Measurements from ENCODE around the gene SLC1A5. TPM values are rescaled to one million over a fixed set of nuclear protein-coding genes. Genes with fewer than 3 reads are reported as not detected.
A peak's percentile ranks its signal among the peaks of the same experiment; 100 is the strongest.
"Not testable (repeated sequence)": the region's sequence is repeated elsewhere in the genome, so short reads cannot be mapped to it uniquely, and the experiment has no call there.

Gene SLC1A5
- total RNA-seq, 2 donors from 2014 or later: 84.3 to 169 TPM

DNA sequence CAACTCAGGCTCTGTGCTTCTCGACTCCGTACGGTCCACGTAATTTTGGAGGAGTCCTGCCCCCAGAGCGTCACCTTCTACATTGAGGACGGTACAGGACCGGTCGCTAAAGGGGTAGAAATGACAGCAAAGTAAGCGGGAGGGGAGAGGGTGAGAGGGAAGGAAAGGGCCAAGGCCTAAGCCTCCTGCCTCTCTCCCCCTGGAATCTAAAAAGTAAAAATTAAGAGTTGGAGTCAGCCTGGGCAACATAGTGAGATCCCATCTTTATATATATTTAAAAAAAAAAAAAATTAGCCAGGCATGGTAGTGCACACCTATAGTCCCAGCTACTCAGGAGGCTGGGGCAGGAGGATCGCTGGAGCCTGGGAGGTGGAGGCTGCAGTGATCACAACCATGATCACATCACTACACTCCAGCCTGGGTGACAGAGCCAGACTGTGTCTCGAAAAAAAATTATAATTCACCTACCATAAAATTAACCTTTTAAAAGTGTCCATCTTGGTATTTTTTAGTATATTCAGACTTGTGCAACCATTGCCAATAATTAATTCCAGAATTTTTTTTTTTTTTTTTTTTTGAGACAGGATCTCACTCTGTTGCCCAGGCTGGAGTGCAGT is 12.6 kb downstream of the SLC1A5 start:
- TF ChIP-seq, protein P1, sequence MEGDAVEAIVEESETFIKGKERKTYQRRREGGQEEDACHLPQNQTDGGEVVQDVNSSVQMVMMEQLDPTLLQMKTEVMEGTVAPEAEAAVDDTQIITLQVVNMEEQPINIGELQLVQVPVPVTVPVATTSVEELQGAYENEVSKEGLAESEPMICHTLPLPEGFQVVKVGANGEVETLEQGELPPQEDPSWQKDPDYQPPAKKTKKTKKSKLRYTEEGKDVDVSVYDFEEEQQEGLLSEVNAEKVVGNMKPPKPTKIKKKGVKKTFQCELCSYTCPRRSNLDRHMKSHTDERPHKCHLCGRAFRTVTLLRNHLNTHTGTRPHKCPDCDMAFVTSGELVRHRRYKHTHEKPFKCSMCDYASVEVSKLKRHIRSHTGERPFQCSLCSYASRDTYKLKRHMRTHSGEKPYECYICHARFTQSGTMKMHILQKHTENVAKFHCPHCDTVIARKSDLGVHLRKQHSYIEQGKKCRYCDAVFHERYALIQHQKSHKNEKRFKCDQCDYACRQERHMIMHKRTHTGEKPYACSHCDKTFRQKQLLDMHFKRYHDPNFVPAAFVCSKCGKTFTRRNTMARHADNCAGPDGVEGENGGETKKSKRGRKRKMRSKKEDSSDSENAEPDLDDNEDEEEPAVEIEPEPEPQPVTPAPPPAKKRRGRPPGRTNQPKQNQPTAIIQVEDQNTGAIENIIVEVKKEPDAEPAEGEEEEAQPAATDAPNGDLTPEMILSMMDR (IDR thresholded peaks at IDR 0.05): no peak
- intact Hi-C loops (cut with DNase I): no loop called here
- no peaks in the 10 kb centered on the region for H3K27me3 ChIP-seq

DNA sequence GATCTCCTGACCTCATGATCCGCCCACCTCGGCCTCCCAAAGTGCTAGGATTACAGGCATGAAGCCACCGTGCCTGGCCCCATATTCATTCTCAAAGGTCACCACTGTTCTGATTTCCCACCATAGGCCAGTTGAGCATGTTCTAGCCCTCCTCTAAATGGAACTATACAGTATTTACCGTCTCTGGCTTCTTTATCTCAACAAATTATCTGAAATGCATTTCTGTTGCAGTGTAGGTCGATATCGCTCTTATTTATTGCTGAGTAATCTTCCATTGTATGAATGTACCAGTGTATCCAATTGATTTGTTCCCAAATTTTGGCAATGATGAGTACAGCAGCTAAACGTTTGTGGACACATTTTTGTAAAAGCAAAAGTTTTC is 15.4 kb downstream of the SLC1A5 start:
- H3K27me3 ChIP-seq: no peaks in the 10 kb centered on the region
- TF ChIP-seq, protein P1 (IDR thresholded peaks at IDR 0.05): no peak
- peaks cover 10% of the 10 kb centered on the region for H3K36me3 ChIP-seq
- no peak overlapping the region for H3K9ac ChIP-seq (ENCODE audit: low read depth in 2 of 2, low read length in 2 of 2)
- DNase-seq: no peak
- intact Hi-C loops (cut with DNase I): no loop called here
- H3K4me1 ChIP-seq: no peaks in the 10 kb centered on the region
- H3K9me3 ChIP-seq: no peaks in the 10 kb centered on the region
- no peak overlapping the region for H3K4me3 ChIP-seq
- no peak overlapping the region for H3K27ac ChIP-seq

More for the DNA sequence above, 12.6 kb downstream of the SLC1A5 start:
- Histone ChIP-seq H3K4me3 (no peak overlapping the region), H3K27ac (no peak overlapping the region), H3K36me3 (peaks cover 14% of the 10 kb centered on the region), H3K9ac (ENCODE audit: low read depth in 2 of 2, low read length in 2 of 2) (no peak overlapping the region), H3K4me1 (no peaks in the 10 kb centered on the region), H3K9me3 (no peaks in the 10 kb centered on the region)
- DNase-seq: no peak

DNA sequence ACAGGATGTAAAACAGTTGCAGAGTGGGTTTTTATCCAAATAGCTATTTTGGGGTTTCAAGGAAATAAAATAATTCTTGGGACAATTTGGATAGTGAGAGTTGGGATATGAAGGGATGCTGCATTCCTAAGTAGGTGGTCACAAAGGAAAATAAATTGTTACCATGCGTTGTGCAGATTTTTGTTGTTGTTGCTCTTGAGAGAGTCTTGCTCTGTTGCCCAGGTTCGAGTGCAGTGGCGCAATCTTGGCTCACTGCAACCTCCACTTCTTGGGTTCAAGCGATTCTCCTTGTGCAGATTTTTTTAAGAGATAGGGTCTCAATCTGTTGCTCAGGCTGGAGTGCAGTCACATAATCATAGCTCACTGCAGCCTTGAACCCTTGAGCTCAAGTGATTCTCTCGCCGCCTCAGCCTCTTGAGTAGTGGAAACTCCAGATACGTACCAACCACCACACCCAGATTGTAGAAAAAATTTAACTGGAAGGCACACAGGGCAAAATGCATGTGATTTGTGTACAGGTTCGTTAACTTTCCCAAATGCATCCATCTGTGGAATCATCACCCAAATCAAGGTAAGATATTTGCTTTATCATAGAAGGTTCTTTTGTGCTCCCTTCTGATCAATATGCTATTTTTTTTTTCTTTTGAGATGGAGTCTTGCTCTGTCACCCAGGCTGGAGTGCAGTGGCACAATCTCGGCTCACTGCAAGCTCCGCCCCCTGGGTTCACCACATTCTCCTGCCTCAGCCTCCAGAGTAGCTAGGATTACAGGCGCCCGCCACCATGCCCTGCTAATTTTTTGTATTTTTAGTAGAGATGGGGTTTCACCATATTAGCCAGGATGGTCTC is 16.0 kb downstream of the SLC1A5 start:
- Histone ChIP-seq H3K27ac (no peak overlapping the region), H3K4me3 (no peak overlapping the region), H3K4me1 (no peaks in the 10 kb centered on the region), H3K9me3 (no peaks in the 10 kb centered on the region), H3K27me3 (no peaks in the 10 kb centered on the region), H3K36me3 (peaks cover 10% of the 10 kb centered on the region), H3K9ac (ENCODE audit: low read depth in 2 of 2, low read length in 2 of 2) (no peak overlapping the region)
- intact Hi-C loops (cut with DNase I): no loop called here
- no peak for DNase-seq
- TF ChIP-seq, protein P1 (IDR thresholded peaks at IDR 0.05): no peak

DNA sequence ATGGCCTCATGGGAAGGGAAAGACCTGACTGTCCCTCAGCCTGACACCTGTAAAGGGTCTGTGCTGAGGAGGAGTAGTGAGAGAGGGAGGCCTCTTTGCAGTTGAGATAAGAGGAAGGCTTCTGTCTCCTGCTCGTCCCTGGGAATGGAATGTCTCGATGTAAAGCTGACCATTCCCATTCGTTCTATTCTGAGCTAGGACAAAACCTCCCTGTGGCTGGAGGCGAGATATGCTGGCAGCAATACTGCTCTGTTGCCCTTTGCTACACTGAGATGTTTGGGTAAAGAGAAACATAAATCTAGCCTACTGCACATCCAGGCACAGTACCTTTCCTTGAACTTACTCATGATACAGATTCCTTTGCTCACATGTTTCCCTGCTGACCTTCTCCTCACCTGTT is 19.6 kb downstream of the SLC1A5 start:
- intact Hi-C loops (cut with DNase I); H3K4me3 ChIP-seq; H3K36me3 ChIP-seq; DNase-seq; H3K9me3 ChIP-seq; H3K4me1 ChIP-seq; H3K27me3 ChIP-seq: not testable (repeated sequence)
- H3K27ac ChIP-seq: peak overlapping the region; percentile 27
- peak overlapping the region; percentile 44 to 50 for H3K9ac ChIP-seq (ENCODE audit: low read depth in 2 of 2, low read length in 2 of 2)

DNA sequence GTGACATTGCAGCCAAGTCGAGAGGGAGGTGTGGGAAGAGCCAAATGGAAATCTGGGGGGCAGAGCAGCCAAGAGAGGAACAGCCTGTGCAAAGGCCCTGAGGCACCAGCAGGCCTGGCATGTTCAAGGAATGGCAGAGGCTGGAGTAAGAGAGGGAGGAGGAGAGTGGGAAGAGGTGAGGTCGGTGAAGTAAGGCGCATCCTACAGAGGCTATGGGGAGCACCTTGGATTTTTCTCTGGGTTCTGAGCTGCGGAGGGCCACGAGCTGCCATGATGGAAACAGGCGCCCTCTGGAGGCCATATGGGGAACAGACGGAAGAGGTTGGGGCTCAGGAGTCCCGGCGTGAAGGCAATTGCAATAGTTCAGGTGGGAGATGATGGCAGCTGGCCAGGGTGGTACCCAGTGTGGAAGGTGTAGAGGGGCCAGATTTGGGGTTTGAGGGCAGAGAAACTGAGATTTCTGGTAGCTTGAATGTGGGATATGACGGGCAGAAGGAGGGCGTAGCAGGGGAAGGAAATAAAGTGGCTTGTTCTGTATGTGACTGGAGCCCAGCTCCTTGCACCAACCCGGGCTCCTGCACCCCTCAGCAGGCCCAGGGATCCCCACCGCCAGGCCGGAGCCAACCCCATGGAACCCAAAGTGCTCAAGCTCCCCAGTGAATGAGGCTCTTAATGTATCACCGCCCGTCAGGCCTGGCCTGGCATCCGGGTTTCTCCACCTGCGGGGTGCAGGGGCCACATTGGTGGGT is 21.7 kb downstream of the SLC1A5 start:
- intact Hi-C loops (cut with DNase I): no loop called here
- no peak overlapping the region for H3K27ac ChIP-seq
- H3K36me3 ChIP-seq: no peaks in the 10 kb centered on the region
- no peak overlapping the region for H3K4me3 ChIP-seq
- DNase-seq: peak; percentile 61
- no peaks in the 10 kb centered on the region for H3K4me1 ChIP-seq
- TF ChIP-seq, protein P1 (IDR thresholded peaks at IDR 0.05): peak; percentile 59
- peak overlapping the region in 1 of 2 donors; percentile 14 for H3K9ac ChIP-seq (ENCODE audit: low read depth in 2 of 2, low read length in 2 of 2)
- no peaks in the 10 kb centered on the region for H3K27me3 ChIP-seq
- no peaks in the 10 kb centered on the region for H3K9me3 ChIP-seq

Data from colonic mucosa (tissue), 4 donors.